BE2C (cell line): ENCODE measurements around the gene ATP5PO.
"Not testable (repeated sequence)": the region's sequence is repeated elsewhere in the genome, so short reads cannot be mapped to it uniquely, and the experiment has no call there.

ENCODE experiments used
- DNase-seq: peaks from one replicate; pipeline ENCODE4 v3.0.0-alpha.2; 2020
- H3K27me3 ChIP-seq: fragments of 250-450 bp; sonication (Bioruptor Pico); 2 replicates; pipeline ENCODE4 v1.5.1; 2020; ENCODE audit warnings: mild to moderate bottlenecking
- H3K36me3 ChIP-seq: fragments of 250-450 bp; sonication (Bioruptor Pico); 2 replicates; pipeline ENCODE4 v1.5.1; 2020; ENCODE audit warnings: mild to moderate bottlenecking
- H3K4me1 ChIP-seq: fragments of 250-450 bp; sonication (Bioruptor Pico); 2 replicates; pipeline ENCODE4 v1.5.1; 2020
- H3K4me3 ChIP-seq: 2 replicates; pipeline ENCODE4 v1.5.1; 2011; ENCODE audit warnings: low read depth, low read length
- H3K9me3 ChIP-seq: fragments of 250-450 bp; sonication (Bioruptor Pico); 2 replicates; pipeline ENCODE4 v1.5.1; 2020
- CTCF ChIP-seq: IDR thresholded peaks from 2 replicates; pipeline ENCODE4 v1.5.1; 2012; ENCODE audit warnings: mild to moderate bottlenecking, low read depth, low read length

Gene ATP5PO

GRCh38 chr21:33871171-33871570 lies 44.4 kb downstream of the ATP5PO start:
- Histone ChIP-seq H3K36me3 (no peaks in the 10 kb centered on the region), H3K4me1 (no peaks in the 10 kb centered on the region), H3K4me3 (no peak overlapping the region), H3K9me3 (no peaks in the 10 kb centered on the region), H3K27me3 (no peaks in the 10 kb centered on the region)
- DNase-seq = no peak
- TF ChIP-seq CTCF = no peak

GRCh38 chr21:33870768-33871167 lies 44.8 kb downstream of the ATP5PO start:
- no peak for DNase-seq
- H3K9me3 ChIP-seq = no peaks in the 10 kb centered on the region
- H3K4me3 ChIP-seq = no peak overlapping the region
- H3K4me1 ChIP-seq = no peaks in the 10 kb centered on the region
- TF ChIP-seq CTCF = no peak
- H3K36me3 ChIP-seq = no peaks in the 10 kb centered on the region
- H3K27me3 ChIP-seq = no peaks in the 10 kb centered on the region

- Histone ChIP-seq H3K4me3 (no peak overlapping the region), H3K36me3 (no peaks in the 10 kb centered on the region), H3K4me1 (no peaks in the 10 kb centered on the region), H3K9me3 (no peaks in the 10 kb centered on the region), H3K27me3 (no peaks in the 10 kb centered on the region)
- no peak for DNase-seq
- TF ChIP-seq CTCF = no peak
Measured at GRCh38 chr21:33869873-33870272, 45.7 kb downstream of the ATP5PO start.

DNA sequence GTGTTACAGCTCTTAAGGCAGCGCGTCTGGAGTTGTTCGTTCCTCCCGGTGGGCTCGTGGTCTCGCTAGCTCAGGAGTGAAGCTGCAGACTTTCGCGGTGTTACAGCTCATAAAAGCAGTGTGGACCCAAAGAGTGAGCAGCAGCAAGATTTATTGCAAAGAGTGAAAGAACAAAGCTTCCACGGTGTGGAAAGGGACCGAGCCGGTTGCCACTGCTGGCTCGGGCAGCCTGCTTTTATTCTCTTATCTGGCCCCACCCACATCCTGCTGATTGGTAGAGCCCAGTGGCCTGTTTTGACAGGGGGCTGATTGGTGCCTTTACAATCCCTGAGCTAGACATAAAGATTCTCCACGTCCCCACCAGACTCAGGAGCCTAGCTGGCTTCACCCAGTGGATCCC lies 47.7 kb downstream of the ATP5PO start:
- H3K27me3 ChIP-seq, DNase-seq, H3K4me3 ChIP-seq, H3K9me3 ChIP-seq, H3K4me1 ChIP-seq, H3K36me3 ChIP-seq: not testable (repeated sequence)

DNA sequence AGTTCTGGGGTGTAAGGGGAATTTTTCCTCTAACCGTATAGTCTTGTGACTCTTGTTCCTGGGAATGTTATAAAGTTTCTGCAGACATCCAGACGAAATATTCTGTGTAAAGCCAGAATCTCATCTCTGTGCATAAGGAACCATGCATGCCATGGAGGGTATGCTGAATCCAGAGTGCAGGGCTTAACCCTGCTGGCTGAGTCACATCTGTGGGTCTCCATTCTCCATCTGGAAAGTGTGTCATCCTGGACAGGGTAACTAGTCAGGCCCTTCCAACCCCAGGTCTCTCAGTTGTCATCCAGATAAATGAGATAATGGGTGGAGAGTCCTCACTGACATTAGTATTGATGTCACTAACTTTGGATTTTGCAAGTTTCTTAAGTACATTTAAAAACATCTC lies 48.8 kb downstream of the ATP5PO start:
- no peaks in the 10 kb centered on the region for H3K27me3 ChIP-seq
- TF ChIP-seq CTCF = no peak

DNA sequence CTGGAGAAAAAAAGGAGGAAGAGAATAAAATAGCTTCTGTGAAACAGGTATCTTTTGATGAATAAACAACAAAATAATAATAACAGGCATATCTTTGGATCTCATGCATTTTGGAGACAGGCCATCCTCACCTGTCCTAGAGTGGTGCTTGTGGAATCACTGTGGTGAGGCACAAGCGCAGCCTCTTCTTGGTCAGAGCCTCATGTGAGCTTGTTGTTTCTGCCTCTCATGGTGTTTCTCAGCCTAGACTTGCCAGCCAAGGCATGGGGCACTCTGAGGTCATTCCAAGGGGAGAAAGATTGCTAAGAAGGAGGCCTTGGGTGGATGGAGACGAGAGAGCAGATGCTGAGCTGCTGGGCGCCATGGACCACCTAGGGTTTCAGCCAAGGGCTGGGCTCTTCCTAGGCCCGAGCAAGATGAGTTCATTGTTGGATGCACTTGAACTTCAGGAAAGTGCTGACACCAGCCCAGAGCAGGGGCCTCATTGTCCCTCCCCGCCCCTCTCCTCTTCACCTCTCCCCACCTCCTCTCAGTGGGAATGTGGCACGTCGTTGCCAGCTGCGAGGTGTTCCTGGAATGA lies 49.5 kb downstream of the ATP5PO start:
- Histone ChIP-seq H3K4me1 (no peaks in the 10 kb centered on the region), H3K9me3 (no peaks in the 10 kb centered on the region), H3K36me3 (no peaks in the 10 kb centered on the region), H3K27me3 (no peaks in the 10 kb centered on the region), H3K4me3 (no peak overlapping the region)
- no peak for DNase-seq
- no peak for TF ChIP-seq CTCF

More for the DNA sequence above, 48.8 kb downstream of the ATP5PO start:
- Histone ChIP-seq H3K4me3 (no peak overlapping the region), H3K4me1 (no peaks in the 10 kb centered on the region), H3K36me3 (no peaks in the 10 kb centered on the region), H3K9me3 (no peaks in the 10 kb centered on the region)
- DNase-seq = no peak

GRCh38 chr21:33865176-33865575 lies 50.4 kb downstream of the ATP5PO start:
- H3K9me3 ChIP-seq = no peaks in the 10 kb centered on the region
- TF ChIP-seq CTCF = no peak
- no peaks in the 10 kb centered on the region for H3K36me3 ChIP-seq
- H3K27me3 ChIP-seq = no peaks in the 10 kb centered on the region
- no peak overlapping the region for H3K4me3 ChIP-seq
- no peaks in the 10 kb centered on the region for H3K4me1 ChIP-seq
- DNase-seq = no peak
